TTC549 (cell line): ENCODE data around the gene NPAS3.

Experiments
- FAIRE-seq: peaks from 2 replicates; lab custom pipeline; 2012; peaks lifted over from hg19 to GRCh38; lab: Jason Lieb, UNC

Gene NPAS3

GRCh38 chr14:33335366-33335765, 396.7 kb downstream of the NPAS3 start:
- FAIRE-seq: no peak

- FAIRE-seq: no peak
Observed at GRCh38 chr14:33342299-33342974, 403.8 kb downstream of the NPAS3 start.

GRCh38 chr14:33343016-33343415, 404.3 kb downstream of the NPAS3 start:
- FAIRE-seq: no peak

GRCh38 chr14:33347796-33348195, 409.1 kb downstream of the NPAS3 start:
- no peak for FAIRE-seq

GRCh38 chr14:33348510-33348909, 409.8 kb downstream of the NPAS3 start:
- FAIRE-seq: no peak

- no peak for FAIRE-seq
Observed at GRCh38 chr14:33349871-33350270, 411.2 kb downstream of the NPAS3 start.

- no peak for FAIRE-seq
Observed at GRCh38 chr14:33350366-33350990, 411.8 kb downstream of the NPAS3 start.

- FAIRE-seq: no peak
Observed at GRCh38 chr14:33352821-33353220, 414.1 kb downstream of the NPAS3 start.

GRCh38 chr14:33356181-33356580, 417.5 kb downstream of the NPAS3 start:
- FAIRE-seq: no peak

- no peak for FAIRE-seq
Observed at GRCh38 chr14:33357225-33358010, 418.7 kb downstream of the NPAS3 start.

- no peak for FAIRE-seq
Observed at GRCh38 chr14:33359288-33359881, 420.7 kb downstream of the NPAS3 start.

- FAIRE-seq: no peak
Observed at GRCh38 chr14:33362934-33363333, 424.3 kb downstream of the NPAS3 start.

GRCh38 chr14:33363682-33364081, 425.0 kb downstream of the NPAS3 start:
- no peak for FAIRE-seq

- no peak for FAIRE-seq
Observed at GRCh38 chr14:33364466-33364865, 425.8 kb downstream of the NPAS3 start.

- no peak for FAIRE-seq
Observed at GRCh38 chr14:33369041-33369440, 430.4 kb downstream of the NPAS3 start.

- FAIRE-seq: no peak
Observed at GRCh38 chr14:33369972-33370371, 431.3 kb downstream of the NPAS3 start.

- no peak for FAIRE-seq
Observed at GRCh38 chr14:33370426-33370825, 431.7 kb downstream of the NPAS3 start.

GRCh38 chr14:33375196-33375595, 436.5 kb downstream of the NPAS3 start:
- no peak for FAIRE-seq

GRCh38 chr14:33375786-33376185, 437.1 kb downstream of the NPAS3 start:
- FAIRE-seq: no peak

- FAIRE-seq: no peak
Observed at GRCh38 chr14:33376510-33376909, 437.8 kb downstream of the NPAS3 start.

GRCh38 chr14:33377596-33378390, 439.1 kb downstream of the NPAS3 start:
- no peak for FAIRE-seq

- FAIRE-seq: no peak
Observed at GRCh38 chr14:33381717-33382116, 443.0 kb downstream of the NPAS3 start.
